ENCODE measurements around the gene RS1. TPM values are rescaled to one million over a fixed set of nuclear protein-coding genes. Genes with fewer than 3 reads are reported as not detected.

RS1 gene
- total and polyA plus RNA-seq, 10 of the 15 experiments (the other 5 are each of a cell fraction or from before 2014, with no cell fraction given) = 0.04 to 0.26 TPM; not detected in 8

DNA sequence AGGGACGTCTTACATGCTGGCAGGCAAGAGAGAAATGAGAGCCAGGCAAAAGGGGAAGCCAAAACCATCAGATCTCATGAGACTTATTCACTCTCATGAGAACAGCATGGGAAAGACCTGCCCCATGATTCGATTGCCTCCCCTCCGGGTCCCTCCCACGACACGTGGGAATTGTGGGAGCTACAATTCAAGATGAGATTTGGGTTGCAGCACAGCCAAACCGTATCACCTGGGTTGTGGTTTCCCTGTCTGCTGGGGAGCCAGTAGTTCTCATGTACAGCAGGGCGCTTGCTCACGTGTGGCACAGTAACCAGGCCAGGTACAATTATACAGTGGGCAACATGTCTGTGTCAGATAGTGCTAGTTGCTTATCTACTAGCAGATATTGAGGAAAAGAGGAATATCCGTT lies 11.1 kb upstream of the RS1 start (continued):
- TF ChIP-seq GABPA (IDR thresholded peaks at IDR 0.05; ENCODE audit: low read depth) (no peak), ZBED1 (IDR thresholded peaks at IDR 0.05; ENCODE audit: borderline replicate concordance) (no peak), ZNF622 (IDR thresholded peaks at IDR 0.05) (no peak), POU2F2 (IDR thresholded peaks at IDR 0.05; ENCODE audit: borderline replicate concordance, low read depth, low read length) (0 out of 3 replicates have a peak, but pooled peaks have one; percentile 5), EED (IDR thresholded peaks at IDR 0.05; ENCODE audit: low read depth) (0 out of 2 replicates have a peak, but pooled peaks have one; percentile 14), SPI1 (IDR thresholded peaks at IDR 0.05; ENCODE audit: borderline replicate concordance, insufficient read depth, low read depth, low read length) (peak; percentile 55; the same call in 1 of the 2 replicates), RCOR1 (conservative IDR thresholded peaks at IDR 0.05; ENCODE audit: low read depth, low read length) (no peak), RUNX3 (IDR thresholded peaks at IDR 0.05; ENCODE audit: low read length) (peak; percentile 61; the same call in 1 of the 2 replicates)
- TF ChIP-seq, protein P1, sequence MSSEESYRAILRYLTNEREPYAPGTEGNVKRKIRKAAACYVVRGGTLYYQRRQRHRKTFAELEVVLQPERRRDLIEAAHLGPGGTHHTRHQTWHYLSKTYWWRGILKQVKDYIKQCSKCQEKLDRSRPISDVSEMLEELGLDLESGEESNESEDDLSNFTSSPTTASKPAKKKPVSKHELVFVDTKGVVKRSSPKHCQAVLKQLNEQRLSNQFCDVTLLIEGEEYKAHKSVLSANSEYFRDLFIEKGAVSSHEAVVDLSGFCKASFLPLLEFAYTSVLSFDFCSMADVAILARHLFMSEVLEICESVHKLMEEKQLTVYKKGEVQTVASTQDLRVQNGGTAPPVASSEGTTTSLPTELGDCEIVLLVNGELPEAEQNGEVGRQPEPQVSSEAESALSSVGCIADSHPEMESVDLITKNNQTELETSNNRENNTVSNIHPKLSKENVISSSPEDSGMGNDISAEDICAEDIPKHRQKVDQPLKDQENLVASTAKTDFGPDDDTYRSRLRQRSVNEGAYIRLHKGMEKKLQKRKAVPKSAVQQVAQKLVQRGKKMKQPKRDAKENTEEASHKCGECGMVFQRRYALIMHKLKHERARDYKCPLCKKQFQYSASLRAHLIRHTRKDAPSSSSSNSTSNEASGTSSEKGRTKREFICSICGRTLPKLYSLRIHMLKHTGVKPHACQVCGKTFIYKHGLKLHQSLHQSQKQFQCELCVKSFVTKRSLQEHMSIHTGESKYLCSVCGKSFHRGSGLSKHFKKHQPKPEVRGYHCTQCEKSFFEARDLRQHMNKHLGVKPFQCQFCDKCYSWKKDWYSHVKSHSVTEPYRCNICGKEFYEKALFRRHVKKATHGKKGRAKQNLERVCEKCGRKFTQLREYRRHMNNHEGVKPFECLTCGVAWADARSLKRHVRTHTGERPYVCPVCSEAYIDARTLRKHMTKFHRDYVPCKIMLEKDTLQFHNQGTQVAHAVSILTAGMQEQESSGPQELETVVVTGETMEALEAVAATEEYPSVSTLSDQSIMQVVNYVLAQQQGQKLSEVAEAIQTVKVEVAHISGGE (CRISPR knock-in tag; IDR thresholded peaks at IDR 0.05) = no peak
- TF ChIP-seq, protein P2, sequence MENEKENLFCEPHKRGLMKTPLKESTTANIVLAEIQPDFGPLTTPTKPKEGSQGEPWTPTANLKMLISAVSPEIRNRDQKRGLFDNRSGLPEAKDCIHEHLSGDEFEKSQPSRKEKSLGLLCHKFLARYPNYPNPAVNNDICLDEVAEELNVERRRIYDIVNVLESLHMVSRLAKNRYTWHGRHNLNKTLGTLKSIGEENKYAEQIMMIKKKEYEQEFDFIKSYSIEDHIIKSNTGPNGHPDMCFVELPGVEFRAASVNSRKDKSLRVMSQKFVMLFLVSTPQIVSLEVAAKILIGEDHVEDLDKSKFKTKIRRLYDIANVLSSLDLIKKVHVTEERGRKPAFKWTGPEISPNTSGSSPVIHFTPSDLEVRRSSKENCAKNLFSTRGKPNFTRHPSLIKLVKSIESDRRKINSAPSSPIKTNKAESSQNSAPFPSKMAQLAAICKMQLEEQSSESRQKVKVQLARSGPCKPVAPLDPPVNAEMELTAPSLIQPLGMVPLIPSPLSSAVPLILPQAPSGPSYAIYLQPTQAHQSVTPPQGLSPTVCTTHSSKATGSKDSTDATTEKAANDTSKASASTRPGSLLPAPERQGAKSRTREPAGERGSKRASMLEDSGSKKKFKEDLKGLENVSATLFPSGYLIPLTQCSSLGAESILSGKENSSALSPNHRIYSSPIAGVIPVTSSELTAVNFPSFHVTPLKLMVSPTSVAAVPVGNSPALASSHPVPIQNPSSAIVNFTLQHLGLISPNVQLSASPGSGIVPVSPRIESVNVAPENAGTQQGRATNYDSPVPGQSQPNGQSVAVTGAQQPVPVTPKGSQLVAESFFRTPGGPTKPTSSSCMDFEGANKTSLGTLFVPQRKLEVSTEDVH (IDR thresholded peaks at IDR 0.05; ENCODE audit: low read depth, partially characterized antibody) = no peak
- TF ChIP-seq, protein P3, sequence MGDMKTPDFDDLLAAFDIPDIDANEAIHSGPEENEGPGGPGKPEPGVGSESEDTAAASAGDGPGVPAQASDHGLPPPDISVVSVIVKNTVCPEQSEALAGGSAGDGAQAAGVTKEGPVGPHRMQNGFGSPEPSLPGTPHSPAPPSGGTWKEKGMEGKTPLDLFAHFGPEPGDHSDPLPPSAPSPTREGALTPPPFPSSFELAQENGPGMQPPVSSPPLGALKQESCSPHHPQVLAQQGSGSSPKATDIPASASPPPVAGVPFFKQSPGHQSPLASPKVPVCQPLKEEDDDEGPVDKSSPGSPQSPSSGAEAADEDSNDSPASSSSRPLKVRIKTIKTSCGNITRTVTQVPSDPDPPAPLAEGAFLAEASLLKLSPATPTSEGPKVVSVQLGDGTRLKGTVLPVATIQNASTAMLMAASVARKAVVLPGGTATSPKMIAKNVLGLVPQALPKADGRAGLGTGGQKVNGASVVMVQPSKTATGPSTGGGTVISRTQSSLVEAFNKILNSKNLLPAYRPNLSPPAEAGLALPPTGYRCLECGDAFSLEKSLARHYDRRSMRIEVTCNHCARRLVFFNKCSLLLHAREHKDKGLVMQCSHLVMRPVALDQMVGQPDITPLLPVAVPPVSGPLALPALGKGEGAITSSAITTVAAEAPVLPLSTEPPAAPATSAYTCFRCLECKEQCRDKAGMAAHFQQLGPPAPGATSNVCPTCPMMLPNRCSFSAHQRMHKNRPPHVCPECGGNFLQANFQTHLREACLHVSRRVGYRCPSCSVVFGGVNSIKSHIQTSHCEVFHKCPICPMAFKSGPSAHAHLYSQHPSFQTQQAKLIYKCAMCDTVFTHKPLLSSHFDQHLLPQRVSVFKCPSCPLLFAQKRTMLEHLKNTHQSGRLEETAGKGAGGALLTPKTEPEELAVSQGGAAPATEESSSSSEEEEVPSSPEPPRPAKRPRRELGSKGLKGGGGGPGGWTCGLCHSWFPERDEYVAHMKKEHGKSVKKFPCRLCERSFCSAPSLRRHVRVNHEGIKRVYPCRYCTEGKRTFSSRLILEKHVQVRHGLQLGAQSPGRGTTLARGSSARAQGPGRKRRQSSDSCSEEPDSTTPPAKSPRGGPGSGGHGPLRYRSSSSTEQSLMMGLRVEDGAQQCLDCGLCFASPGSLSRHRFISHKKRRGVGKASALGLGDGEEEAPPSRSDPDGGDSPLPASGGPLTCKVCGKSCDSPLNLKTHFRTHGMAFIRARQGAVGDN (IDR thresholded peaks at IDR 0.05) = peak; percentile 81
- TF ChIP-seq, protein P4, sequence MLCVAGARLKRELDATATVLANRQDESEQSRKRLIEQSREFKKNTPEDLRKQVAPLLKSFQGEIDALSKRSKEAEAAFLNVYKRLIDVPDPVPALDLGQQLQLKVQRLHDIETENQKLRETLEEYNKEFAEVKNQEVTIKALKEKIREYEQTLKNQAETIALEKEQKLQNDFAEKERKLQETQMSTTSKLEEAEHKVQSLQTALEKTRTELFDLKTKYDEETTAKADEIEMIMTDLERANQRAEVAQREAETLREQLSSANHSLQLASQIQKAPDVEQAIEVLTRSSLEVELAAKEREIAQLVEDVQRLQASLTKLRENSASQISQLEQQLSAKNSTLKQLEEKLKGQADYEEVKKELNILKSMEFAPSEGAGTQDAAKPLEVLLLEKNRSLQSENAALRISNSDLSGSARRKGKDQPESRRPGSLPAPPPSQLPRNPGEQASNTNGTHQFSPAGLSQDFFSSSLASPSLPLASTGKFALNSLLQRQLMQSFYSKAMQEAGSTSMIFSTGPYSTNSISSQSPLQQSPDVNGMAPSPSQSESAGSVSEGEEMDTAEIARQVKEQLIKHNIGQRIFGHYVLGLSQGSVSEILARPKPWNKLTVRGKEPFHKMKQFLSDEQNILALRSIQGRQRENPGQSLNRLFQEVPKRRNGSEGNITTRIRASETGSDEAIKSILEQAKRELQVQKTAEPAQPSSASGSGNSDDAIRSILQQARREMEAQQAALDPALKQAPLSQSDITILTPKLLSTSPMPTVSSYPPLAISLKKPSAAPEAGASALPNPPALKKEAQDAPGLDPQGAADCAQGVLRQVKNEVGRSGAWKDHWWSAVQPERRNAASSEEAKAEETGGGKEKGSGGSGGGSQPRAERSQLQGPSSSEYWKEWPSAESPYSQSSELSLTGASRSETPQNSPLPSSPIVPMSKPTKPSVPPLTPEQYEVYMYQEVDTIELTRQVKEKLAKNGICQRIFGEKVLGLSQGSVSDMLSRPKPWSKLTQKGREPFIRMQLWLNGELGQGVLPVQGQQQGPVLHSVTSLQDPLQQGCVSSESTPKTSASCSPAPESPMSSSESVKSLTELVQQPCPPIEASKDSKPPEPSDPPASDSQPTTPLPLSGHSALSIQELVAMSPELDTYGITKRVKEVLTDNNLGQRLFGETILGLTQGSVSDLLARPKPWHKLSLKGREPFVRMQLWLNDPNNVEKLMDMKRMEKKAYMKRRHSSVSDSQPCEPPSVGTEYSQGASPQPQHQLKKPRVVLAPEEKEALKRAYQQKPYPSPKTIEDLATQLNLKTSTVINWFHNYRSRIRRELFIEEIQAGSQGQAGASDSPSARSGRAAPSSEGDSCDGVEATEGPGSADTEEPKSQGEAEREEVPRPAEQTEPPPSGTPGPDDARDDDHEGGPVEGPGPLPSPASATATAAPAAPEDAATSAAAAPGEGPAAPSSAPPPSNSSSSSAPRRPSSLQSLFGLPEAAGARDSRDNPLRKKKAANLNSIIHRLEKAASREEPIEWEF (IDR thresholded peaks at IDR 0.05; ENCODE audit: insufficient replicate concordance, low read depth, low read length) = peak; percentile 89

Data from GM12878 (cell line).